DOHH2 (cell line): ENCODE results near the gene TMEM165.

ENCODE experiments used
- H3F3A ChIP-seq: fragments of 200-600 bp; sonication (generic), shearing (Covaris generic); 2 replicates; pipeline ENCODE4 v1.6.0; 2016; ENCODE audit warnings: antibody characterized with exemption, mild to moderate bottlenecking; ENCODE audit not compliant: control insufficient read depth, insufficient read depth
- H3K27ac ChIP-seq: fragments of 200-600 bp; sonication (generic); 2 replicates; pipeline ENCODE4 v1.5.1; 2014; ENCODE audit warnings: low read depth, mild to moderate bottlenecking, low read length, moderate library complexity
- H3K27me3 ChIP-seq: fragments of 200-600 bp; sonication (generic); 2 replicates; pipeline ENCODE4 v1.6.1; 2014; ENCODE audit warnings: mild to moderate bottlenecking, low read length, mixed read lengths; ENCODE audit not compliant: control insufficient read depth
- H3K36me3 ChIP-seq: fragments of 200-600 bp; sonication (generic); 2 replicates; pipeline ENCODE4 v1.6.1; 2014; ENCODE audit warnings: mild to moderate bottlenecking, low read length, moderate library complexity, mixed read lengths; ENCODE audit not compliant: control insufficient read depth
- H3K4me1 ChIP-seq: fragments of 200-600 bp; sonication (generic); 2 replicates; pipeline ENCODE4 v1.6.1; 2014; ENCODE audit warnings: mild to moderate bottlenecking, low read length, mixed read lengths; ENCODE audit not compliant: control insufficient read depth
- H3K4me2 ChIP-seq: fragments of 200-600 bp; sonication (generic); 2 replicates; pipeline ENCODE4 v1.6.0; 2014; ENCODE audit warnings: mild to moderate bottlenecking, low read length, moderate library complexity
- H3K4me3 ChIP-seq: fragments of 200-600 bp; sonication (generic); 2 replicates; pipeline ENCODE4 v1.5.1; 2014; ENCODE audit warnings: mild to moderate bottlenecking, low read length, mixed read lengths
- H3K79me2 ChIP-seq: fragments of 200-600 bp; sonication (generic); 2 replicates; pipeline ENCODE4 v1.6.1; 2014; ENCODE audit warnings: mild to moderate bottlenecking, low read length, mixed read lengths; ENCODE audit not compliant: control insufficient read depth
- H3K9me2 ChIP-seq: fragments of 200-600 bp; sonication (generic); replicated peaks from 2 replicates; pipeline ENCODE4 v1.6.1; 2014; ENCODE audit warnings: mild to moderate bottlenecking, low read length, mixed read lengths; ENCODE audit not compliant: control insufficient read depth
- H3K9me3 ChIP-seq: fragments of 200-600 bp; sonication (generic); 2 replicates; pipeline ENCODE4 v1.6.1; 2014; ENCODE audit warnings: antibody characterized with exemption, low read length, mixed read lengths; ENCODE audit not compliant: control insufficient read depth, insufficient read depth
- H4K20me1 ChIP-seq: fragments of 200-600 bp; sonication (generic); 2 replicates; pipeline ENCODE4 v1.6.0; 2014; ENCODE audit warnings: low read depth, mild to moderate bottlenecking, antibody characterized with exemption, low read length, moderate library complexity; ENCODE audit not compliant: control insufficient read depth, insufficient read depth
- CTCF ChIP-seq: fragments of 200-600 bp; sonication (generic); IDR thresholded peaks from one replicate; pipeline ENCODE4 v1.5.1; 2014; ENCODE audit warnings: antibody characterized with exemption, mild to moderate bottlenecking, low read depth, low read length; ENCODE audit not compliant: poor library complexity, severe bottlenecking
- EZH2phosphoT487 ChIP-seq: fragments of 200-600 bp; sonication (generic); IDR thresholded peaks from 2 replicates; pipeline ENCODE4 v1.6.1; 2017; ENCODE audit warnings: borderline replicate concordance, mild to moderate bottlenecking, antibody characterized with exemption, low read length, moderate library complexity, mixed read lengths

TMEM165 gene

GRCh38 chr4:55438314-55438713, 42.6 kb downstream of the TMEM165 start:
- Histone ChIP-seq H3K4me3 (no peak overlapping the region), H3K36me3 (peaks cover 31% of the 10 kb centered on the region), H4K20me1 (no peaks in the 10 kb centered on the region), H3K79me2 (no peaks in the 10 kb centered on the region), H3K9me3 (no peaks in the 10 kb centered on the region), H3F3A (no peaks in the 10 kb centered on the region; the same call in 1 of the 2 replicates), H3K4me1 (no peaks in the 10 kb centered on the region), H3K4me2 (no peak overlapping the region), H3K9me2 (no peaks in the 10 kb centered on the region), H3K27ac (no peak overlapping the region), H3K27me3 (no peaks in the 10 kb centered on the region)
- TF ChIP-seq EZH2phosphoT487: no peak
- no peak for TF ChIP-seq CTCF

DNA sequence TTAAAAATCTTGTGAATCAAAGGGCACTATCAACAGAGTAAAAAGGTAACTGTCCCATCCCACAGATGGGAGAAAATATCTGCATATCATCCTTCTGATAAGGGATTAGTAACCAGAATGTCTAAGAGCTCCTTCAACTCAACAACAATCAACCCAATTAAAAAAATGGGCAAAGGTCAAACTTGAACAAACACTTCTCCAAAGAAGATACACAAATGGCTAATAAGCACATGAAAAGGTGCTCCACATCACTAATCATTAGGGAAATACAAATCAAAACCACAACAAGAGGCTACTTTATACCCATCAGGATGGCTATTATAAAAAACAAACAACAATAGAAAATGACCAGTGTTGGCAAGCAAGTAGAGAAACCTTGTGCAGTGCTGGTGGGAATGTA, 43.3 kb downstream of the TMEM165 start:
- TF ChIP-seq EZH2phosphoT487 (no peak), CTCF (no peak)
- Histone ChIP-seq H3F3A (no peaks in the 10 kb centered on the region; the same call in 1 of the 2 replicates), H3K27ac (no peak overlapping the region), H3K9me3 (no peaks in the 10 kb centered on the region), H3K4me1 (no peaks in the 10 kb centered on the region), H3K4me3 (no peak overlapping the region), H3K79me2 (no peaks in the 10 kb centered on the region), H3K4me2 (no peak overlapping the region), H4K20me1 (no peaks in the 10 kb centered on the region), H3K9me2 (no peaks in the 10 kb centered on the region), H3K27me3 (no peaks in the 10 kb centered on the region), H3K36me3 (peaks cover 26% of the 10 kb centered on the region)

DNA sequence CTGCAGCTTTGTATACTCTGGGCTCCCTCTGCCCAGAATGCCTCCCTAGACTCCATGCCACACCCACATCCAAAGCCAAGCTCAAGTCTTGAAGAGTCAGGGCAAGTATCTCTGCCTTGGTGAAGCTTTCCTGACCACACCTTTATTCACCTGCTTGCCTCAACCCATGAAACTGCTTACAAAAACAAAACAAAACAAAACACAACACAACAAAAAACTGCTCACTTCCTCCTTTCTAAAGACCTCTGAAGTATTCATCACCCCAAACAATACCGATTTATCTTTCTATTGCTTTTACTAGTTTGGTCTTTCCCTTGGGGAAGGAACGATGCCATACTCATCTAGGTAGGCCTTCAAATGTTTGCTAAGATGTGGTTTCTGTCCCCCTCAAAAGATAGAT, 45.0 kb downstream of the TMEM165 start:
- H3K4me3 ChIP-seq: no peak overlapping the region
- no peaks in the 10 kb centered on the region for H3K9me2 ChIP-seq
- no peak overlapping the region for H3K27ac ChIP-seq
- H3K9me3 ChIP-seq: no peaks in the 10 kb centered on the region
- H3K36me3 ChIP-seq: peaks cover 13% of the 10 kb centered on the region
- no peaks in the 10 kb centered on the region for H3K79me2 ChIP-seq
- H3K4me1 ChIP-seq: no peaks in the 10 kb centered on the region
- H3K4me2 ChIP-seq: no peak overlapping the region
- H4K20me1 ChIP-seq: no peaks in the 10 kb centered on the region
- H3K27me3 ChIP-seq: no peaks in the 10 kb centered on the region
- H3F3A ChIP-seq: no peaks in the 10 kb centered on the region; the same call in 1 of the 2 replicates
- TF ChIP-seq EZH2phosphoT487 (no peak), CTCF (no peak)
